K562 (cell line): ENCODE results near the gene LGALS12. TPM values are rescaled to one million over a fixed set of nuclear protein-coding genes. Genes with fewer than 3 reads are reported as not detected.

Experiments
- BCOR ChIP-seq: fragments of 450-650 bp; IDR thresholded peaks from 2 replicates; pipeline ENCODE4 v1.6.1; 2016
- FIP1L1 ChIP-seq: fragments of 200-400 bp; formaldehyde crosslinking; IDR thresholded peaks from 2 replicates; pipeline ENCODE4 v1.6.1; 2018; ENCODE audit warnings: mild to moderate bottlenecking, low read depth, low read length; ENCODE audit not compliant: poor library complexity, severe bottlenecking
- HNRNPK ChIP-seq: fragments of 200-400 bp; formaldehyde crosslinking; IDR thresholded peaks from one replicate; pipeline ENCODE4 v1.6.1; 2018; ENCODE audit warnings: mild to moderate bottlenecking, low read depth, low read length; ENCODE audit not compliant: poor library complexity, severe bottlenecking
- KDM1A ChIP-seq, 2 experiments: fragments of 450-650 bp; IDR thresholded peaks; 2 replicates each; pipeline ENCODE4 v1.6.1; 2016; ENCODE audit warnings: mild to moderate bottlenecking in 2 of 2
- MTA3 ChIP-seq: fragments of 450-650 bp; formaldehyde crosslinking; IDR thresholded peaks from 2 replicates; pipeline ENCODE4 v1.6.1; 2017; ENCODE audit warnings: mild to moderate bottlenecking, borderline replicate concordance
- NFXL1 ChIP-seq: fragments of 450-650 bp; formaldehyde crosslinking; IDR thresholded peaks from 2 replicates; pipeline ENCODE4 v1.4.0; 2021; ENCODE audit warnings: mild to moderate bottlenecking
- RBM25 ChIP-seq: fragments of 200-400 bp; formaldehyde crosslinking; IDR thresholded peaks from 2 replicates; pipeline ENCODE4 v1.6.1; 2018; ENCODE audit warnings: low read length, low read depth, moderate library complexity; ENCODE audit not compliant: severe bottlenecking
- RCOR1 ChIP-seq, 2 experiments: IDR thresholded peaks; 2 replicates each; pipeline ENCODE4 v1.6.1; 2012; ENCODE audit warnings: low read depth in 2 of 2, low read length in 2 of 2, borderline replicate concordance in 1 of 2, improper control_type of control experiment in 1 of 2
- REST ChIP-seq, 2 experiments: fragments of 450-650 bp; formaldehyde crosslinking in 1 of 2; IDR thresholded peaks; 2 replicates each; pipeline versions ENCODE4 v1.4.0 to v1.6.1; 2014 to 2020; ENCODE audit warnings: mild to moderate bottlenecking in 2 of 2, borderline replicate concordance in 1 of 2, low read depth in 1 of 2
- TAL1 ChIP-seq: fragments of 450-650 bp; IDR thresholded peaks from 2 replicates; pipeline ENCODE4 v1.6.1; 2016; ENCODE audit warnings: mild to moderate bottlenecking
- ZEB2 ChIP-seq: fragments of 450-650 bp; IDR thresholded peaks from 2 replicates; pipeline ENCODE4 v1.6.1; 2016
- ZFP36 ChIP-seq: fragments of 150-350 bp; IDR thresholded peaks from 2 replicates; pipeline ENCODE4 v1.6.1; 2018; ENCODE audit warnings: low read length, low read depth; ENCODE audit not compliant: partially characterized antibody
- ZNF263 ChIP-seq: sonication (generic); formaldehyde crosslinking; IDR thresholded peaks from 2 replicates; pipeline ENCODE4 v1.8.0; 2022; ENCODE audit warnings: mild to moderate bottlenecking, missing genetic modification reagents, borderline replicate concordance
- polyA plus RNA-seq, 8 experiments: library from polyadenylated mRNA; depleted of rRNA in 4 of 8; stranded (reverse) in 5 of 8; unstranded in 3 of 8; fragments of >200 nt; fragmentation: Nextera tagmentation in 2 of 8; fragmentation: Illumina TruSeq in 1 of 8; extraction: Ambion mirVana in 2 of 8; extraction: Trizol in 1 of 8; gene quantifications; 2 replicates each; pipeline versions ENCODE4 v1.2.1 to v1.2.3, GENCODE V29; 2011 to 2014; ENCODE audit warnings: inconsistent platforms in 1 of 8, missing spikeins in 1 of 8
- total RNA-seq, 7 experiments: library from RNA; depleted of rRNA in 6 of 7; stranded (reverse); fragments of >200 nt in 6 of 7; fragmentation: Illumina TruSeq in 2 of 7; extraction: Trizol in 2 of 7; gene quantifications; 2 replicates each; pipeline versions ENCODE4 v1.2.1 to v1.2.3, GENCODE V29; 2011 to 2021; ENCODE audit warnings: low replicate concordance in 1 of 7

The LGALS12 gene
- total and polyA plus RNA-seq, 9 of the 15 experiments (the other 6 are each of a cell fraction or from before 2014, with no cell fraction given) = 0.66 to 8.0 (median 5.0) TPM

- TF ChIP-seq RBM25 (peak; percentile 82), TAL1 (no peak), HNRNPK (no peak), REST (IDR thresholded peaks at IDR 0.05; ENCODE audit: borderline replicate concordance) (no peak), REST (CRISPR knock-in tag; IDR thresholded peaks at IDR 0.05; ENCODE audit: low read depth) (no peak), ZFP36 (peak; percentile 82), RCOR1 (IDR thresholded peaks at IDR 0.05; ENCODE audit: borderline replicate concordance in 1 of 2, low read depth in 2 of 2, low read length in 2 of 2) (peak in 1 of 2 experiments; percentile 45; a peak in 1 of 4 replicates), MTA3 (no peak), NFXL1 (CRISPR knock-in tag) (no peak), BCOR (peak; percentile 74), ZNF263 (CRISPR knock-in tag) (0 out of 2 replicates have a peak, but pooled peaks have one; percentile 34), FIP1L1 (no peak), KDM1A (IDR thresholded peaks at IDR 0.05) (peak; percentile 35 to 70; a peak in 3 of 4 replicates), ZEB2 (no peak)
Measured at GRCh38 chr11:63504933-63505586, 824 bp upstream of the LGALS12 start (continued).
